ENCODE results near the gene MAGI1. TPM values are rescaled to one million over a fixed set of nuclear protein-coding genes. Genes with fewer than 3 reads are reported as not detected.

MAGI1 gene
- polyA plus RNA-seq, 3 donors, result not detected

DNA sequence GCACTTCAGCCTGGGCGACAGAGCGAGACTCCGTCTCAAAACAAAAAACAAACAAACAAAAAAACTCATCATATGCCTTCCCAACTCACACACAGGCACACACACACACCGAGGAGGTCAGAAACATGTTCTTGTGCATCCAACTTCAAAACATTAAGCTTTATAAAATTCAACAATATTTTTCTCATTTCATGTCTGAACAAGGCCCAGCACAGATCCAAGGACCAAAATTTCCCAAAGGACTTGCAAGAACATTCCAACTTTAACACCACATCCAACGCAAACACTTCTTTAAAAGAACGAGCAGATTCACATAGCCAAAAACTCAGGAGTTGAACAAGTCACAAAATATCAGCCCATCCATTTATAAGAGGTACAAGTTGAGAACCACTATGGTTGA, 148.4 kb downstream of the MAGI1 start:
- intact Hi-C loops (cut with micrococcal nuclease), result no loop called here
- Mint-ChIP-seq H3K9me3 (peaks cover 0 to 2% (median 0%) of the 10 kb centered on the region in 7 donors), H3K4me1 (no peaks in the 10 kb centered on the region), H3K4me3 (no peak overlapping the region), H3K36me3 (no peaks in the 10 kb centered on the region), H3K27ac (no peak overlapping the region), H3K27me3 (ENCODE audit: low read depth in 3 of 3) (peaks cover 0 to 2% (median 0%) of the 10 kb centered on the region in 3 donors)
- Histone ChIP-seq H3K4me1 (ENCODE audit: control insufficient read depth in 1 of 2, insufficient read depth in 2 of 2, low read length in 2 of 2) (no peaks in the 10 kb centered on the region), H3K9me3 (replicated peaks in 1 of 2; ENCODE audit: control insufficient read depth in 1 of 2, insufficient read depth in 1 of 2, low read length in 2 of 2) (no peaks in the 10 kb centered on the region), H2AFZ (ENCODE audit: insufficient read depth, low read depth, low read length, poor library complexity, severe bottlenecking) (no peak overlapping the region), H3K4me3 (replicated peaks in 1 of 3; ENCODE audit: low read depth in 2 of 3, low read length in 3 of 3) (no peak overlapping the region), H3K79me2 (ENCODE audit: insufficient read depth, low read length) (no peaks in the 10 kb centered on the region), H3K27ac (ENCODE audit: low read depth in 1 of 2, low read length in 2 of 2) (no peak overlapping the region), H3K27me3 (ENCODE audit: control insufficient read depth in 2 of 2, insufficient read depth in 2 of 2, low read length in 2 of 2) (no peaks in the 10 kb centered on the region), H3K36me3 (replicated peaks in 1 of 2; ENCODE audit: control insufficient read depth in 1 of 2, insufficient read depth in 2 of 2, low read length in 2 of 2) (no peaks in the 10 kb centered on the region), H3K4me2 (replicated peaks; ENCODE audit: extremely low read depth, low read length, poor library complexity, severe bottlenecking) (no peak overlapping the region), H4K20me1 (ENCODE audit: insufficient read depth, low read length) (no peaks in the 10 kb centered on the region), H3K9ac (ENCODE audit: insufficient read depth, low read length, poor library complexity, severe bottlenecking) (no peak overlapping the region)
- DNase-seq, result no peak
- WGBS (ENCODE audit: insufficient coverage), result 97% methylated on average over 4 of the region's 6 CpGs
- no peak for TF ChIP-seq CTCF (IDR thresholded peaks at IDR 0.05)

DNA sequence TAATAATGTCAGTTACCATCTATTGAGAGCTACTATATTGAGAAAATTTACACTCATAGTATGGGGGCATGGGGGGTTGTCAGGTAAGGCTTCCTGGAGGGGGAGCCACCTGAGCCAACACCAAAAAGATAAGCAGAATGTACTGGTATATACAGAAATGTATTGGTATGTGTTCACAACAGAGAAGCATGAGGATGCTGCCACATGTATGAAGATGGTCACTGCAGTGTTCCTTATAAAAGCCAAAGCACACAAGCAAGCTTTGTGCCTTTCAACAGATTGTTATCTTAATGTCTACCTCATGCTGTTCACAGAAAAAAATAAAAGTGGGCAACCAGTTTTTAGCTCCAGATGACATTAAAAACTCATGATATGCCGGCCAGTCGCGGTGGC, 149.0 kb downstream of the MAGI1 start:
- H3K36me3 ChIP-seq (replicated peaks in 1 of 2; ENCODE audit: control insufficient read depth in 1 of 2, insufficient read depth in 2 of 2, low read length in 2 of 2), result no peaks in the 10 kb centered on the region
- no CpG with 5 or more reads among the region's 3 CpGs for WGBS (ENCODE audit: insufficient coverage)
- no peak overlapping the region for H2AFZ ChIP-seq (ENCODE audit: insufficient read depth, low read depth, low read length, poor library complexity, severe bottlenecking)
- no peaks in the 10 kb centered on the region for H4K20me1 ChIP-seq (ENCODE audit: insufficient read depth, low read length)
- DNase-seq, result no peak
- no peak for TF ChIP-seq CTCF (IDR thresholded peaks at IDR 0.05)
- peaks cover 0 to 2% (median 0%) of the 10 kb centered on the region in 3 donors for H3K27me3 Mint-ChIP-seq (ENCODE audit: low read depth in 3 of 3)
- no peak overlapping the region for H3K27ac Mint-ChIP-seq
- H3K9ac ChIP-seq (ENCODE audit: insufficient read depth, low read length, poor library complexity, severe bottlenecking), result no peak overlapping the region
- peaks cover 0 to 2% (median 0%) of the 10 kb centered on the region in 7 donors for H3K9me3 Mint-ChIP-seq
- no peaks in the 10 kb centered on the region for H3K36me3 Mint-ChIP-seq
- no peak overlapping the region for H3K4me3 Mint-ChIP-seq
- intact Hi-C loops (cut with micrococcal nuclease), result no loop called here
- H3K4me1 ChIP-seq (ENCODE audit: control insufficient read depth in 1 of 2, insufficient read depth in 2 of 2, low read length in 2 of 2), result no peaks in the 10 kb centered on the region
- no peak overlapping the region for H3K27ac ChIP-seq (ENCODE audit: low read depth in 1 of 2, low read length in 2 of 2)
- no peak overlapping the region for H3K4me3 ChIP-seq (replicated peaks in 1 of 3; ENCODE audit: low read depth in 2 of 3, low read length in 3 of 3)
- H3K27me3 ChIP-seq (ENCODE audit: control insufficient read depth in 2 of 2, insufficient read depth in 2 of 2, low read length in 2 of 2), result no peaks in the 10 kb centered on the region
- H3K9me3 ChIP-seq (replicated peaks in 1 of 2; ENCODE audit: control insufficient read depth in 1 of 2, insufficient read depth in 1 of 2, low read length in 2 of 2), result no peaks in the 10 kb centered on the region
- no peaks in the 10 kb centered on the region for H3K79me2 ChIP-seq (ENCODE audit: insufficient read depth, low read length)
- H3K4me1 Mint-ChIP-seq, result no peaks in the 10 kb centered on the region
- H3K4me2 ChIP-seq (replicated peaks; ENCODE audit: extremely low read depth, low read length, poor library complexity, severe bottlenecking), result no peak overlapping the region

Measured in CD14-positive monocyte (primary cell).